HEK293 (cell line): Measurements from ENCODE around the gene TMEM255B.

ENCODE experiments used
- ZBTB17 ChIP-seq: fragments of 450-650 bp; formaldehyde crosslinking; IDR thresholded peaks from 2 replicates; pipeline ENCODE4 v1.5.1; 2016; ENCODE audit warnings: missing biosample characterization, missing genetic modification characterization
- ZNF2 ChIP-seq: fragments of 450-650 bp; formaldehyde crosslinking; IDR thresholded peaks from 2 replicates; pipeline ENCODE4 v1.5.1; 2016; ENCODE audit warnings: missing biosample characterization, missing genetic modification characterization
- ZNF335 ChIP-seq: fragments of 450-650 bp; formaldehyde crosslinking; conservative IDR thresholded peaks from 2 replicates; pipeline ENCODE4 v1.5.1; 2016; ENCODE audit warnings: missing biosample characterization, missing genetic modification characterization
- TF ChIP-seq, protein P1 (sequence below): fragments of 450-650 bp; formaldehyde crosslinking; IDR thresholded peaks from 2 replicates; pipeline ENCODE4 v1.5.1; 2016; ENCODE audit warnings: missing biosample characterization, missing genetic modification characterization, low read depth
- TF ChIP-seq, protein P2 (sequence below): fragments of 450-650 bp; formaldehyde crosslinking; IDR thresholded peaks from 2 replicates; pipeline ENCODE4 v1.5.1; 2016; ENCODE audit warnings: missing biosample characterization, missing genetic modification characterization

DNA sequence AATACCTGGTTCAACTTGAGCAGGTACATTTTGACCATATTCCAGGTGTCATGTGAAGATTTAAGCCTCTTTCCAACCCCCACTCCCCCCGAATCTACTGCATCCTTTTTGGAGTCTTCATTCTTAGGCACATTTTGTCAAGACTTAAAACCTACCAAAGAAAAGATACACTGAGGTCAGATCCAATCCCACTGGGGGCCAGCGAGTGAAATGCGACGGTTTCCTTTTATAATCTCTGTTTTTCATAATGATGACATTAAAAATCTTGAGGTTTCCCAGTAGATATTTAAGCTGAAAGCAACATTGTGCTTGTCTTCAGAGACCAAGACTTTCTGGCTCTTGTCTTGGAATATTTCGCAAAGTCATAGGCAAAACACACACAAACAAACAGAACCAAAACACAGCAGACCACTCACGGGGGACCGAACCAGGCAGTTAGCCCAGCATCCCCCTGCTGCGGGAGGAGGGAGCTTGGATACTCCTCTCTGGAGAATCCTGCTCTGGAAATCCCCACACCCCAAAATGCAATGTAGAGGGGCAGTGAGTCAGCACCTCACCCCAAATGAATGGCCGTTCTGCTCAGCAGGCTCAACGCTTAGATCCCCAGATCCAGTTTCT, 105.4 kb downstream of the TMEM255B start:
- no peak for TF ChIP-seq ZBTB17 (tag by site-specific recombination)
- no peak for TF ChIP-seq ZNF2 (tag by site-specific recombination)
- TF ChIP-seq, protein P1, sequence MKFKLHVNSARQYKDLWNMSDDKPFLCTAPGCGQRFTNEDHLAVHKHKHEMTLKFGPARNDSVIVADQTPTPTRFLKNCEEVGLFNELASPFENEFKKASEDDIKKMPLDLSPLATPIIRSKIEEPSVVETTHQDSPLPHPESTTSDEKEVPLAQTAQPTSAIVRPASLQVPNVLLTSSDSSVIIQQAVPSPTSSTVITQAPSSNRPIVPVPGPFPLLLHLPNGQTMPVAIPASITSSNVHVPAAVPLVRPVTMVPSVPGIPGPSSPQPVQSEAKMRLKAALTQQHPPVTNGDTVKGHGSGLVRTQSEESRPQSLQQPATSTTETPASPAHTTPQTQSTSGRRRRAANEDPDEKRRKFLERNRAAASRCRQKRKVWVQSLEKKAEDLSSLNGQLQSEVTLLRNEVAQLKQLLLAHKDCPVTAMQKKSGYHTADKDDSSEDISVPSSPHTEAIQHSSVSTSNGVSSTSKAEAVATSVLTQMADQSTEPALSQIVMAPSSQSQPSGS = no peak
- peak; percentile 50; the same call in 1 of the 2 replicates for TF ChIP-seq ZNF335 (tag by site-specific recombination)
- TF ChIP-seq, protein P2, sequence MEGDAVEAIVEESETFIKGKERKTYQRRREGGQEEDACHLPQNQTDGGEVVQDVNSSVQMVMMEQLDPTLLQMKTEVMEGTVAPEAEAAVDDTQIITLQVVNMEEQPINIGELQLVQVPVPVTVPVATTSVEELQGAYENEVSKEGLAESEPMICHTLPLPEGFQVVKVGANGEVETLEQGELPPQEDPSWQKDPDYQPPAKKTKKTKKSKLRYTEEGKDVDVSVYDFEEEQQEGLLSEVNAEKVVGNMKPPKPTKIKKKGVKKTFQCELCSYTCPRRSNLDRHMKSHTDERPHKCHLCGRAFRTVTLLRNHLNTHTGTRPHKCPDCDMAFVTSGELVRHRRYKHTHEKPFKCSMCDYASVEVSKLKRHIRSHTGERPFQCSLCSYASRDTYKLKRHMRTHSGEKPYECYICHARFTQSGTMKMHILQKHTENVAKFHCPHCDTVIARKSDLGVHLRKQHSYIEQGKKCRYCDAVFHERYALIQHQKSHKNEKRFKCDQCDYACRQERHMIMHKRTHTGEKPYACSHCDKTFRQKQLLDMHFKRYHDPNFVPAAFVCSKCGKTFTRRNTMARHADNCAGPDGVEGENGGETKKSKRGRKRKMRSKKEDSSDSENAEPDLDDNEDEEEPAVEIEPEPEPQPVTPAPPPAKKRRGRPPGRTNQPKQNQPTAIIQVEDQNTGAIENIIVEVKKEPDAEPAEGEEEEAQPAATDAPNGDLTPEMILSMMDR (tag by site-specific recombination) = no peak
